Measurements from ENCODE around the gene ADGRG6.
A peak's percentile ranks its signal among the peaks of the same experiment; 100 is the strongest.

Gene ADGRG6

GRCh38 chr6:142444376-142444775, 142.6 kb downstream of the ADGRG6 start:
- TF ChIP-seq REST (IDR thresholded peaks at IDR 0.05; ENCODE audit: insufficient read depth in 1 of 2, low read depth in 2 of 2, low read length in 2 of 2), result no peak
- no peak for TF ChIP-seq SIN3A (IDR thresholded peaks at IDR 0.05; ENCODE audit: borderline replicate concordance, insufficient read depth, low read length)
- no peak for TF ChIP-seq TAF1 (IDR thresholded peaks at IDR 0.05; ENCODE audit: borderline replicate concordance, insufficient read depth, low read length)
- no peak for TF ChIP-seq POLR2AphosphoS5 (IDR thresholded peaks at IDR 0.05; ENCODE audit: low read depth, low read length)
- no peak for TF ChIP-seq FOXP2 (optimal IDR thresholded peaks at IDR 0.05; ENCODE audit: borderline replicate concordance, extremely low read depth, extremely low read length, insufficient read depth)

- TF ChIP-seq TAF1 (IDR thresholded peaks at IDR 0.05; ENCODE audit: borderline replicate concordance, insufficient read depth, low read length) (peak; percentile 49; the same call in 1 of the 2 replicates), FOXP2 (optimal IDR thresholded peaks at IDR 0.05; ENCODE audit: borderline replicate concordance, extremely low read depth, extremely low read length, insufficient read depth) (peak; percentile 17), POLR2AphosphoS5 (IDR thresholded peaks at IDR 0.05; ENCODE audit: low read depth, low read length) (peak; percentile 37; the same call in 1 of the 2 replicates), REST (IDR thresholded peaks at IDR 0.05; ENCODE audit: insufficient read depth in 1 of 2, low read depth in 2 of 2, low read length in 2 of 2) (no peak), SIN3A (IDR thresholded peaks at IDR 0.05; ENCODE audit: borderline replicate concordance, insufficient read depth, low read length) (no peak)
Measured at GRCh38 chr6:142444881-142445301, 143.1 kb downstream of the ADGRG6 start.

- no peak for TF ChIP-seq POLR2AphosphoS5 (IDR thresholded peaks at IDR 0.05; ENCODE audit: low read depth, low read length)
- no peak for TF ChIP-seq TAF1 (IDR thresholded peaks at IDR 0.05; ENCODE audit: borderline replicate concordance, insufficient read depth, low read length)
- no peak for TF ChIP-seq FOXP2 (optimal IDR thresholded peaks at IDR 0.05; ENCODE audit: borderline replicate concordance, extremely low read depth, extremely low read length, insufficient read depth)
- no peak for TF ChIP-seq REST (IDR thresholded peaks at IDR 0.05; ENCODE audit: insufficient read depth in 1 of 2, low read depth in 2 of 2, low read length in 2 of 2)
Measured at GRCh38 chr6:142446168-142446567, 144.4 kb downstream of the ADGRG6 start.

GRCh38 chr6:142446576-142446975, 144.8 kb downstream of the ADGRG6 start:
- TF ChIP-seq REST (IDR thresholded peaks at IDR 0.05; ENCODE audit: insufficient read depth in 1 of 2, low read depth in 2 of 2, low read length in 2 of 2) (no peak), POLR2AphosphoS5 (IDR thresholded peaks at IDR 0.05; ENCODE audit: low read depth, low read length) (no peak), TAF1 (IDR thresholded peaks at IDR 0.05; ENCODE audit: borderline replicate concordance, insufficient read depth, low read length) (no peak), SIN3A (IDR thresholded peaks at IDR 0.05; ENCODE audit: borderline replicate concordance, insufficient read depth, low read length) (no peak), FOXP2 (optimal IDR thresholded peaks at IDR 0.05; ENCODE audit: borderline replicate concordance, extremely low read depth, extremely low read length, insufficient read depth) (no peak)
